HG03342 (cell line): ENCODE results near the gene SGO2.

Experiments
- ATAC-seq: cut with Tn5 transposase; IDR thresholded peaks from one replicate; pipeline ENCODE4 v1.9.1; 2021; ENCODE audit warnings: mild to moderate bottlenecking, moderate library complexity; ENCODE audit not compliant: unreplicated experiment

SGO2 gene

GRCh38 chr2:200588076-200588678 is 62.2 kb downstream of the SGO2 start:
- no peak for ATAC-seq

DNA sequence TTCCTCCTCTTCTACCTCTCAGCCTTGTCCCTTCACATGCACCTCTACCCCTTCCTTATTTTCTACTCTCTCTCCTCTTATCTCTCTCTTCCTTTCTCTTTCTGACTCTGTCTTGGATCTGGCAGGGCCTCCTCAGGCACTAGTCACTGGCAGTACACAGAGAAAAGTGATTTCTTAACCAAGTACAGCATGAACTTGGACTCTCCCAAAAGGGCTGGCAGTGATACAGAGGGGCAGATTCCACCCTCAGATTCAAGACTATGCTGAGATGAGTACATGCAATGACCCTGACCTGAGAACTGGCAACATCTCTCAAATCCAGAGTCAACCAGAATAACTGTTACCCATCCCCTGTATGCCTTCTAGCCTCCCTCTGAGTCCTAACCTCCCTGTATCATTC is 64.1 kb downstream of the SGO2 start:
- no peak for ATAC-seq

DNA sequence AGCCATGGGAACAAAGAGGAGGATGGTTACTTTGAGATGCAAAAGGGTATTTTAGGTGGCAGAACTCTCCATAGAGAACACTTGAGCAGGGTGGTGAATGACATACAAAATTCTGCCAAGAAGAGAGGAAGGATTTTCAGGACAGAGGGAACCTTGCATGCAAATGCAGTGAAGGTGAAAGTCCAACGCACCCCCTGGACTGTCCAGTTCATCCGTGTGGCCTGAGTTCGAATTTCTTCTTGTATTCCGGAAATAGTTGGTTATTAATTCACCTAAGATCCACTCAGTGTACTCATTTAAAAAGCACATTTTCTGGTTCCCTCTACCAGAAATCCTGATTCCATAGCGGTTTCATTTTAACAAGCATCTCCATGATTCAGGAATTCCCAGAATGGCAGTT is 65.3 kb downstream of the SGO2 start:
- no peak for ATAC-seq

DNA sequence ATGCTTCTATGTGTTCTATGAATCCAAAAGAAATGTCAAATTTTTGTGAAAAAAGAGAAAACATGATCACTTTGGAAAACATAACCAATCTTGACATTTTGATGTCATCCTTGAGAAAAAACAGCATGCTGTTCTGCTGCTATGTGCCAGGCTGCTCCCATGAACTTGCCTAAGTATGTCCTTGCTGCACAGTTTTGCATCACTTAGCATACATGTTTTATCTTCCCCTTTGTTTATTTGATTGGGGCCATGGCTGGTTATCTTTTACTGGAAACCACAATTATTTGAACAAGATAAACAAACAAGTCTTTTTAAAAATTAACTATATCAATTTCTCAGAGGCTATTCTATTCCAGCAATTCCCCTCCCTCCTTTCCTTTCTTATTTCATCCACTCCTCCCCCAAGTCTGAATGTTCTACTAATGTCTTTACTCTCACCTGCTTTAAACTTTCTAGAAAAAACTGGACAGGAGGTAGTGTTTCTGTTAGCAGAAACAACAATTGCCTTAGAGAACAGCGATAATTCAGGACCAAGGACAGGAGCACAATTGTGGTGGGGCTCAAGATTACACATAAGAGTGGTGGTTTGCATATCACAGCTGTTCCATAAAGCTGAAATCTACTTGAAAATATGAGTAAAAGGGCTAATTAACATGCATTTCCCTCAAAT is 66.5 kb downstream of the SGO2 start:
- no peak for ATAC-seq

- no peak for ATAC-seq
Observed at GRCh38 chr2:200593905-200594304, 67.9 kb downstream of the SGO2 start.

DNA sequence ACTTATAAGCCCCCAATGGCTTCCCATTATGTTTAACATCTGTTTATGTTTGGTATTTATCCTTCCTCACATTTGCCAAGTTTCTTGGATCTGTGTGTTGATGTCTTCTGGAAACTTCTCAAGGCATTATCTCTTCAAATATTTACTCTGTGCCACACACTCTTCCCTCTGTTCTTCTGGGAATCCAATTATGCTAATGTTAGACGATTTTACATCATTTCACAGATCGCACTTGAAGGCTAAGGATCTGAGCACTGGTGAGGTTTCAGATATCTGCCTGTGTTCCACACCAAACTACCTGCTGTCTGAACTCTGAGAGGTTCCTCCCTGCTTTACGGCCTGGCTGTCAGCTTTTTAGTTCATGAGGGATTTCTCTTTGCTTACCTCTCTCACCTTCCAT is 69.9 kb downstream of the SGO2 start:
- ATAC-seq, result no peak

- ATAC-seq, result no peak
Observed at GRCh38 chr2:200596774-200597570, 71.0 kb downstream of the SGO2 start.

GRCh38 chr2:200599206-200599605 is 73.2 kb downstream of the SGO2 start:
- no peak for ATAC-seq

DNA sequence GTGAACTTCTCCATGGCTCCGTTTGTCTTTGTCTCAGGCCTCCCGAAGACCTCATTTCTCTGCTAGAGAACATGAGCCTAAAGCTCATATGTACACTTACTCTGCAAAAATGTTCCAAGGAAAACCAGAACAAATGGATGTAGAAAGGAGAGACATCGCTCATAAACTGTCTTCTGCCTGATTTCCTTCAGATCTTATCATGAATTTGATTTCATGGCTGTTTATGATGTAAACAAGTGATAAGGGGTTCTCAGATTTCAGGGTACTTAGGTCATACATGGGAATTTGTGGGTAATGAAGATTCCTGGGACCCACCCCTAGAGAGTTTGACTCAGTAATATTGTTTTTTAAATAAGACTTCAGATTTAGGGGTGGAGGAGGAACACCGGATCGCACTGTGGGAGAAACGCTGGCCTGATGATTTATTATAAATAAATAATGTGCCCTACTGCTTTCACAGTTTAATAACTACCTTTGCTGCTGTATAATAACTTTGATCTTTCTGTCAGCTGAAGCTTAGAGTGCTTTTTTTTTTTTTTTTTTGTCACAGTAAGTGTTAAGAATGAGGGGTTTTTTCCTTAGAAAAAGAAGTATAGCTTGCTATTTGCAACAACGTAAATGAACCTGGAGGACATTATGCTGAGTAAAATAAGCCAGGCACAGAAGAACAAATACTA is 74.7 kb downstream of the SGO2 start:
- no peak for ATAC-seq

- ATAC-seq, result no peak
Observed at GRCh38 chr2:200602584-200602983, 76.6 kb downstream of the SGO2 start.

DNA sequence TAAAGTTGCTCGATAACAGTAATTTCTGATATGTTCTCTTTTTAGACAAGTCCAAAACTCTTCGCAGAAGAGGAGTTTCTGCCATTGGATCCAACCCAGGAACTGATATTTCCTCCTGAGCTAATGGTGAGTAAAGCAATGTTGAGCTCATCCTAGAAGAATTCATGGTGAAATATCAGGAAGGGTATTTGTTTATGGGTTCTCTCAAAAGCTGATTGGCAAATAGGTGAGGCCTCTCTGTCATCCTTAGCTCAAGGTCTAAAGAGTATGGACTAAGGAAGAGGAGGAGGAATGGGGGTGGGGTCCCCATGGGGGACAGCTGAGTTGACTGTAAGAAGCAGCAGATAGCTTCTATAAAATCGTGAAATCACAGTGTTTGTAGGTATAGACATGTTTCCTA is 78.0 kb downstream of the SGO2 start:
- ATAC-seq, result no peak

GRCh38 chr2:200604571-200605255 is 78.7 kb downstream of the SGO2 start:
- no peak for ATAC-seq

- ATAC-seq, result no peak
Observed at GRCh38 chr2:200608341-200609027, 82.5 kb downstream of the SGO2 start.

GRCh38 chr2:200609028-200609614 is 83.1 kb downstream of the SGO2 start:
- ATAC-seq, result no peak

- ATAC-seq, result peak; percentile 44
Observed at GRCh38 chr2:200610217-200610616, 84.2 kb downstream of the SGO2 start.

GRCh38 chr2:200613692-200614091 is 87.7 kb downstream of the SGO2 start:
- ATAC-seq, result no peak

- no peak for ATAC-seq
Observed at GRCh38 chr2:200614249-200614648, 88.2 kb downstream of the SGO2 start.

DNA sequence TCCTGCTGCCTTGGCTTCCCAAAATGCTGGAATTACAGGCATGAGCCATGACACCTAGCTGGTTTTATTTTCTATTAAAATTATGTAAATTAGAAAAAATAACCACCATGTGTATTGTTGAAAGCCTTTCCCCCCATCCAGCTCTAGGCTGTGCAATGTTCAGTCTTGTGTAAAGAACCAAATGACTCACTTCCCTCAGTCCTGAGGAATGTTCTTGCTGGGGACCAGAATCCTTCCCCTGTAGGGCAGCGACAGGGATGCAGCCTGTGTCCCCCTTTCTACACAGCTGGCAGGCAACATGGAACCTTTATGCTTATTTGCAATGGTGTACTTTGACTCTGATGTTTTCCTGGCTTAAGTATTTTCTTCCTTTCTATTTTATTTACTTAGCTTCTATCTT is 89.2 kb downstream of the SGO2 start:
- no peak for ATAC-seq

- ATAC-seq, result no peak
Observed at GRCh38 chr2:200616193-200616592, 90.2 kb downstream of the SGO2 start.

DNA sequence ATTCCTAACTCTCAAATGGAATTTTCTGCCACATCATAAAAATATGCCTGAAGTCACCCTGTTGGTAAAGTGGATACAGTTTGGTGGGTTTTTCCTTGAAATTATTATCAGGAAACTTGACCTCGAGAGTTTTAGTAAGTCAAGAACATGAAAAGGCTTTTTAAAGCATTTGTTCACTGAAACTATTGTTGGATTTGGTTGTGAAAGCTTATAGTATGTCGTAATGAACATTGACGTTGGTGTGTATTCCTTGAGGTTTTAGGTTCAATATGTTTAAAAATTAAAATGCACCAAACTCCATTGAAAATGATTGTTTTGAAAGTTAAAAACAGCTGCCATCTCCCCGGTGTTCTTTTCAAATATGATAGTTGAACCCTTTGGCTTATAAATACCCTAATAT is 90.6 kb downstream of the SGO2 start:
- no peak for ATAC-seq
